NCI-H774 (cell line): Measurements from ENCODE around the gene GMDS.

Experiments
- DNase-seq: peaks from one replicate; lab custom pipeline; 2025; lab: John Stamatoyannopoulos, UW

The GMDS gene

DNA sequence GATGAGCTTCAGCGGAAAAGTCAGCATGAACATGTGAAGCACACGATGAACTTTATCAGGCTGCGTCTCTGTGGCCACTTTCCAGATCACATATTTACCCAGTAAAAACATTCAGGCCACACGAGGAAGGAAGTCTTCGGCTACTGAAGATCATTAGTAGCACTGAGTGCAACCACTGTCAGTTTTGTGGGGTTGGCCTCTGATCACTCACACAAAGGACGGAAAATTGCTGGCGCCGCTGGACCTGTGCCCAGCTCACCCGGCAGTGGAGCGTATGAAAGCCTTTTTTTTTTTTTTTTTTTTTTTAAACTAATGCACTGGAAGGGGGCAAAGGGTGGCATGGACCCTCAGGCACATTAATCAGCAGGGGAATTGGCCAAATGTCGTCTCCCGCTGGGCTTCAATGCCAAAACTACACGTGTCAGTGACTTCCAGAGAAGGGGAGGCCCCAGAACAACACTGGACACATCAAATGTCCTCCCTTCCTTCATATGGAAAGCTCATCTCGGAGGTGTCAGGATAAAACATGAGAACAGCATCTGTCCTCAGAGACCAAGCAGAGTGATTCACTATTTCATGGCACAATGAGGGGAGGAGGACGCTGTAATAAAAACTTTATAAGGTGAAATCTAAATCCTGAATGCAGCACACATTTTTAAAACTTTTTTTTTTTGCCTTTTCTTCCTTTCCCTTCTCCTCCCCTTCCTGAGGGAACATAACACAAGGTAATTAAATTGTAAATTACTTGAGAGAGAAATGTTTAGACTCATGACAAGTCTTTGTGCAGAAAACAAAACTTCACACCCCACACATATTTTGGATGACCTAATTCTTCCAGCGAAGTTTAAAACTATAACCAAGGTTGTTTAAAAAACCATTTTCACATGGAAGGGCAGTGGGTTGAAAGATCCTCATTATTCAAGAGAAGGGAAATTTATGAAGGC lies 412.3 kb downstream of the GMDS start:
- no peak for DNase-seq

GRCh38 chr6:1832358-1832757 lies 413.0 kb downstream of the GMDS start:
- no peak for DNase-seq

GRCh38 chr6:1827984-1828793 lies 417.2 kb downstream of the GMDS start:
- DNase-seq, result no peak

- no peak for DNase-seq
Observed at GRCh38 chr6:1825926-1826325, 419.5 kb downstream of the GMDS start.

DNA sequence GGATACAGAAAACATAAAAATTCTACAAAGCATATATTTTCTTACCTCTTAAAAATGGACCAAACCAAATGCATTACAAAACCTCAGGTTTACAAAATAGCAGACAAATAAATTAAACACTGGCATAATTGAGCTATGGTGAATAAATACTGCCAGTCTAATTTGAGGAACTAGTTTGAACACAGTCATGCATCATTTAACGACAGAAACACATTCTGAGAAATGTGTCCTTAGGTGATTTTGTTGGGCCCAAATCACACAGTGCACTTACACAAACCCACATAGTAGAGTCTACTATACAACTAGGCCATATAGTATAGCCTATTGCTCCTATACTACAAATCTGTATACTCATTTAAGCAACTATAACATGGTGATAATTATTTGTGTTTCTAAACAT lies 420.1 kb downstream of the GMDS start:
- DNase-seq, result no peak

GRCh38 chr6:1821513-1822183 lies 423.8 kb downstream of the GMDS start:
- peak; percentile 54 for DNase-seq

- DNase-seq, result no peak
Observed at GRCh38 chr6:1821164-1821512, 424.3 kb downstream of the GMDS start.

GRCh38 chr6:1820714-1821113 lies 424.7 kb downstream of the GMDS start:
- DNase-seq, result no peak

- DNase-seq, result no peak
Observed at GRCh38 chr6:1820165-1820564, 425.2 kb downstream of the GMDS start.

GRCh38 chr6:1819007-1819406 lies 426.4 kb downstream of the GMDS start:
- DNase-seq, result no peak

DNA sequence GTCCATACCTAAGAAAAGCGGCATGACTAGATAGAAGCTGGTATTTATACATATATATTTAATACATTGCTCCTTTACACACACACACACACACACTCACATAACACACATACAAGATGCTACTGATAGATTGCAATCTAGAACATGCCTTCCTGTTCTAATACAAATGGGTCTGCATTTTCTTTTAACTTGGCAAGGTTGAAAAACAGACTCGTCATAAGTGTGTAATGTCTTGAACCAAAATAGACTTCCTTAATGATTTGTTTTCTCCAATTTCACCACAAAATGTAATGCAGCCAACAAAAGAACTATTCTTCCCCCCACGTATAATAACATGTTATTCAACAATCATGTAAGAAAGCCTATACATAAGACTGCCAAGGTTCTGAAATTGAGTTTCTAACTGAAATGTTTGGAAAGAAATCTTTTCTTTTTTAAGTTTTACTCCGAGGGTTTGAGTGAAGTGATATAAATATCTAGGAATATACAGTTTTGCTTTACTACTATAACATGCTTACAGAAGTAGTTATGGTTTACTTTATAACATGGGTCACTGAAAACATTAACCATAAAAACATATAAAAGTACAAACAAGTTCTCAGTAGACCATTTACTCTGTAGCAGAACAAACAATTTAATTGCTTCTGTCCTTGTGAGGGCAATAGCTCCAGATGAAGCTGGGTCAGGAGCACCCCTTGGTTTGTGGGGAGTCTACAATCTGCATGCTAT lies 428.2 kb downstream of the GMDS start:
- no peak for DNase-seq

DNA sequence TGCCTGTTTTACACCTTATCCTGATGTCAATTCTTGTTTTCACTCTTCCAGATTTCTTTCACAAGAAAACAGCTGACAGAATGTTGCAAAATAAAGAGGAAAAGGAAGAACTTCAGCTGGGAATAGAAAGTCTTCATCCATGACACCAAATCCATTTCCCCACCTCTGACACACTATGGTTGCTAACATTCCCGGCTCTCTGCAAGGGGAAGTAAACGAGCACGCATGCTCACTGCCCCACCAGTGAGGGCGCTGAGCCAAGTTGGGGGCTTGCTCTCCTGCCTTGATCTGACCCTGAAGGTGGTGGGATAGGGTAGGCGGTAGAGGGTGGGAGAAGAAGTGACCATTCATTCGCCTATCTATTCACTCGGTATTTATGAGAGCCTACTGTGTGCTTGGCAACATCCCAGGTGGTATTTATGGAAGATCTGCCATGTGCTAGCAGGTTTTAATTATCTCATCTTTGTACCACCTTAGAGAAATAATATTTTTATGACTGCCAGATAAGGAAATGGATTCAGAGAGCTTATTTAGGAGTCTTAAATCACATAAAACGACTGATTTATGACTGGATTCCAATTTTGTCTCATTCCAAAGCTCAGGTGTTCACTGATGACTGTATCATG lies 429.5 kb downstream of the GMDS start:
- no peak for DNase-seq

GRCh38 chr6:1814279-1814678 lies 431.1 kb downstream of the GMDS start:
- DNase-seq, result no peak

DNA sequence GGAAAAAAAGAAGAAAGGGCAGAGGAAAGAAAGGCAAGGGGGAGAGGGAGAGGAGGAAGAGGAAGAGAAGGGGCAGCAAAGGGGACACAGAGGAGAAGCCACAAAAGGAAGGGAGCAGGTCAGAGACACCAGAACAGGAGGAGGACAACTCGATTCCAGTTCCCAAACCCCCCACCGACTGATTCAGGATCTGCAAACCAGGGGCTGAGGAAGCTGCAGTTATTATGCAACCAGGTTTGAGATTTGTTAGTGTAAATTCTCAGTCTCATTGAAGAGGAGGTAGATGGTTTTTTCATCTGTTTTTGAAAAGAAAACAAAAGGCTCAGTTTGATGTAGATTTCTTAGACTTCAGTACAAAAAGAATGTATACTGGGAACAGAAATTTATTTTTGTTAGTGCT lies 432.9 kb downstream of the GMDS start:
- no peak for DNase-seq

- DNase-seq, result no peak
Observed at GRCh38 chr6:1812034-1812433, 433.4 kb downstream of the GMDS start.

- DNase-seq, result no peak
Observed at GRCh38 chr6:1810880-1811279, 434.5 kb downstream of the GMDS start.

- peak; percentile 7 for DNase-seq
Observed at GRCh38 chr6:1809291-1809988, 436.0 kb downstream of the GMDS start.

GRCh38 chr6:1806935-1807334 lies 438.5 kb downstream of the GMDS start:
- no peak for DNase-seq

DNA sequence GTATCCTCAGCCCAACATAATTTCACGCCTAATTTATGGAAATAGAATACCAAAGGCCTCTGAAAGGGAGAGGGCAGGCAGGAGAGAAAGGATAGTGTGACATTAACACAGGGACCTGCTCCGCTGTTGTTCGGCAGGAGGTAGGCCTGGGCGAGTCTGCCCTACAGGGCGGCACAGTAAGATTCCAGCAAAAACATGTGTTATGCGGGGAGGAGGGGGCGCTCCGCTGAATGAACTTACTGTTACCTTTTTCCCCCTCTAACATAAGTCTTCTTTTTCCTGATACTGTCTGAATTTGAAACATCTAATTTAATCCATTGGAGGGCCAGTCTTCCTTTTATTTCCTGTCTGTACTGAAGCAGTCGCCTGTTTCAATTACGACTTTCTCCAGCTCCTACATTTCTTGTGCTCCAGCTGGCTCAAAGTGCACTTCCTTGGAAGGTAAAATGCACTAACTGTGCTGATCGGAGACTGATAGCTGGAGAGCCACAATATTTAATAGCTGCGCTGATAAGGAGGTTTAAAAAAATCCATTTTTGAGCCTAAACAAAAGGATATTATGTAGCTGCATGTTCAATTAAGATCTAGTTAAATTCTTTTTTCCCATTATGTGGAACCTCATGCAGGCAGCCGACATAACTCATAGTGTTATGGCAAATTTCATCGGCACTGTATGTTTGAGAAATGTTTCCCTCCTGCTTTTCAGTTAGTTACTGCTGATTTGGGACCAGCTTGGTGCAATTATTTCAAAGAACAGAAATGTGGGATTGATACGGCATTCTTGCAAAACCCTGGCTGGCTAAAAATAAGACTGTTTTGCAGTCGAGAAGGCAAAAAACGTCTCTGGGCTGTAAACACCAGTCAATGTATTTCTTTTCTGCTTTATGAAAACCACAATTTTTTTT lies 442.7 kb downstream of the GMDS start:
- DNase-seq, result no peak

DNA sequence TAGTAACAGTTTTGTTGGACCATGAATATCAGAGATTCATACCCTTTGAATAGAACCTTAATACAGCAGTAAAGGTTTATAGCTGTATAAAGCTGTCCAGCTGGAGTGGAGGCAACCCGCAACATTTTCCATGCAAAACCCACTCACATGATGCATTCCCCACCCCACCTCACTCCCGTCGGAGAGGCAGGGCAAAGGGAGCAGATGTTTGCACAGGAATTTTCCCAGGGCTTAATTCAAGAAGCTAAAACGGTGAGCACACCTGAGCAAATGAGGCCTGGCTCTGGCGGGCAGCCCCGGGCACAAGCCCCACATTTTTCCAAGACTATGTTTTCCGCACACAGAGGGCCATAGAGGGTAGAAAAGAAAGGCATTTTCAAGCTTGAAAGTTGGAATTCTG lies 444.0 kb downstream of the GMDS start:
- DNase-seq, result no peak
